Right lobe of liver (tissue), 4 donors: Measurements from ENCODE around the gene OSBPL5.

Experiments
- POLR2A ChIP-seq: fragments of 450-650 bp; IDR thresholded peaks from one replicate; pipeline ENCODE4 v1.6.1; 2017; ENCODE audit warnings: antibody characterized with exemption, mild to moderate bottlenecking
- TF ChIP-seq, protein P1 (sequence below), 4 donors: fragments of 200-600 bp in 3 of 4; fragments of 450-650 bp in 1 of 4; IDR thresholded peaks; one replicate each; pipeline versions ENCODE4 v1.5.1 to v1.8.0; 2016 to 2022; ENCODE audit warnings: antibody characterized with exemption in 4 of 4, mild to moderate bottlenecking in 2 of 4
- donor health status: DM: no; HTN: no; CAD: no.
- donor health status: DM: no; HTN: no; CAD: no.
- donor health status: DM: no; HTN: yes; CAD: no.

DNA sequence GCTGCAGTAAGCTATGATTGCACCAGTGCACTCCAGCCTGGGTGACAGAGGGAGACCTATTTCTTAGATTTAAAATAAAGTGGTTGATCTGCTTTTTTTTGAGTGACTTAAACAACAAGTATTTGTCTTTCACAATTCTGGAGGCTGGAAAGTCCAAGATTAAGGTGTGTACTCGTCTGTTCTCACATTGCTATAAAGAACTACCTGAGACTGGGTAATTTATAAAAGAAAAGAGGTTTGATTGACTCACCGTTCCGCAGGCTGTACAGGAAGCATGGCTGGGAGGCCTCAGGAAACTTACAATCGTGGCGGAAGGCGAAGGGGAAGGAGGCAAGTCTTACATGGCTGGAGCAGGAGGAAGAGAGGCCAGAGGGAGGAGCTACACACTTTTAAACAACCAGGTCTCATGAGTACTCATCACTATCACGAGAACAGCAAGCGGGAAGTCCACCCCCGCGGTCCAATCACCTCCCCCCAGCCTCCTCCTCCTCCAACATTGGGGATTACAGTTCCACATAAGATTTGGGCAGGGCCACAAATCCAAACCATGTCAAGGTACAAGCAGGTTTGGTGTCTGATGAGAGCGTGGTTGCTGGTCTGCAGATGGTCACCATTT is 19.7 kb upstream of the OSBPL5 start:
- TF ChIP-seq, protein P1, sequence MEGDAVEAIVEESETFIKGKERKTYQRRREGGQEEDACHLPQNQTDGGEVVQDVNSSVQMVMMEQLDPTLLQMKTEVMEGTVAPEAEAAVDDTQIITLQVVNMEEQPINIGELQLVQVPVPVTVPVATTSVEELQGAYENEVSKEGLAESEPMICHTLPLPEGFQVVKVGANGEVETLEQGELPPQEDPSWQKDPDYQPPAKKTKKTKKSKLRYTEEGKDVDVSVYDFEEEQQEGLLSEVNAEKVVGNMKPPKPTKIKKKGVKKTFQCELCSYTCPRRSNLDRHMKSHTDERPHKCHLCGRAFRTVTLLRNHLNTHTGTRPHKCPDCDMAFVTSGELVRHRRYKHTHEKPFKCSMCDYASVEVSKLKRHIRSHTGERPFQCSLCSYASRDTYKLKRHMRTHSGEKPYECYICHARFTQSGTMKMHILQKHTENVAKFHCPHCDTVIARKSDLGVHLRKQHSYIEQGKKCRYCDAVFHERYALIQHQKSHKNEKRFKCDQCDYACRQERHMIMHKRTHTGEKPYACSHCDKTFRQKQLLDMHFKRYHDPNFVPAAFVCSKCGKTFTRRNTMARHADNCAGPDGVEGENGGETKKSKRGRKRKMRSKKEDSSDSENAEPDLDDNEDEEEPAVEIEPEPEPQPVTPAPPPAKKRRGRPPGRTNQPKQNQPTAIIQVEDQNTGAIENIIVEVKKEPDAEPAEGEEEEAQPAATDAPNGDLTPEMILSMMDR (IDR thresholded peaks at IDR 0.05), result no peak
- no peak for TF ChIP-seq POLR2A
